ENCODE measurements around the gene CFAP99. TPM values are rescaled to one million over a fixed set of nuclear protein-coding genes. Genes with fewer than 3 reads are reported as not detected.

CFAP99 gene
- total and polyA plus RNA-seq, 2 of the 4 experiments (the other 2 are of a cell fraction), result not detected

DNA sequence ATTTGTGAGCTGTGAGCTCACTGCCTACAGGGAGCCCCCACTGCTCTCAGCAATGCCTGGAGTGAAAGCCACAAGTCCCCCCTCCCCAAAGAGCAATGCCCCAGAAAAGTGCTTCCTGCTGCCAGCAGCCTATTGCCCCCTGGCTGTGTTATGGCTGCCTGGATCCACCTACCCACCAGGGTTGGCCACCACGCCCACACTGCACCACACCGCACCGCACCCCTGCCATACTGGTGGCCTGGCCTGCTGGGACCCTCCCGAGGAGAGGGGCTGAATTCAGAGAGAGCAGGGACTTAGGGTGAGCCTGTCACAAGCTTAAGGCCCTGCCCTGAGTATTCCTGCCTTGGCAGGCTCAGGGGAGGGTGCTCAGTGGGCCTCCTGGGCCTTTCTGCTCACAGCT is 4.3 kb downstream of the CFAP99 start:
- H3K14ac ChIP-seq (replicated peaks; ENCODE audit: low read depth, low read length), result no peak overlapping the region
- no peak for TF ChIP-seq POLR2A (IDR thresholded peaks at IDR 0.05; ENCODE audit: low read depth, low read length)
- TF ChIP-seq MXI1 (IDR thresholded peaks at IDR 0.05; ENCODE audit: borderline replicate concordance, low read depth, low read length), result no peak
- TF ChIP-seq RAD21 (IDR thresholded peaks at IDR 0.05; ENCODE audit: low read length), result no peak
- TF ChIP-seq, protein P1, sequence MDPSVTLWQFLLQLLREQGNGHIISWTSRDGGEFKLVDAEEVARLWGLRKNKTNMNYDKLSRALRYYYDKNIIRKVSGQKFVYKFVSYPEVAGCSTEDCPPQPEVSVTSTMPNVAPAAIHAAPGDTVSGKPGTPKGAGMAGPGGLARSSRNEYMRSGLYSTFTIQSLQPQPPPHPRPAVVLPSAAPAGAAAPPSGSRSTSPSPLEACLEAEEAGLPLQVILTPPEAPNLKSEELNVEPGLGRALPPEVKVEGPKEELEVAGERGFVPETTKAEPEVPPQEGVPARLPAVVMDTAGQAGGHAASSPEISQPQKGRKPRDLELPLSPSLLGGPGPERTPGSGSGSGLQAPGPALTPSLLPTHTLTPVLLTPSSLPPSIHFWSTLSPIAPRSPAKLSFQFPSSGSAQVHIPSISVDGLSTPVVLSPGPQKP (IDR thresholded peaks at IDR 0.05; ENCODE audit: borderline replicate concordance, low read depth, low read length), result no peak
- intact Hi-C loops (cut with micrococcal nuclease) (no loop called here), dilution Hi-C loops (cut with HindIII; ENCODE audit: low sequenced_read_pairs, unreplicated experiment) (no loop called here), in situ Hi-C loops (cut with MboI; ENCODE audit: low sequenced_read_pairs) (no loop called here)
- no peaks in the 10 kb centered on the region for H3K79me1 ChIP-seq (ENCODE audit: low read depth in 1 of 2, low read length in 2 of 2)
- H4K8ac ChIP-seq (ENCODE audit: low read depth in 2 of 2, low read length in 2 of 2), result no peak overlapping the region
- H2BK15ac ChIP-seq (ENCODE audit: low read depth, low read length), result no peak overlapping the region
- no peak overlapping the region for H3K4me3 ChIP-seq (ENCODE audit: insufficient read depth, low read depth, low read length)
- no peak overlapping the region for H3K23ac ChIP-seq (ENCODE audit: low read depth, low read length)
- H3K18ac ChIP-seq (ENCODE audit: low read depth, low read length), result no peak overlapping the region
- H3K4me2 ChIP-seq (ENCODE audit: low read depth, low read length), result no peak overlapping the region
- WGBS, 2 experiments (ENCODE audit: extremely low coverage in 2 of 2, insufficient read length in 1 of 2), result 20% methylated on average over 1 of the region's 4 CpGs; no CpG with 5 or more reads in 1 of the 2 experiments
- H3K27ac ChIP-seq (ENCODE audit: insufficient read depth, low read length), result no peak overlapping the region
- no peak overlapping the region for H4K91ac ChIP-seq (ENCODE audit: insufficient read depth, low read depth, low read length)
- H2BK120ac ChIP-seq (ENCODE audit: low read depth, low read length), result no peak overlapping the region
- no peak overlapping the region for H3K4ac ChIP-seq (ENCODE audit: low read depth, low read length)
- no peak overlapping the region for H2BK5ac ChIP-seq (ENCODE audit: low read depth, low read length, poor library complexity, severe bottlenecking)
- no peak for ATAC-seq (ENCODE audit: low read depth)
- H3K27me3 ChIP-seq (ENCODE audit: control insufficient read depth, insufficient read depth, low read length), result peaks cover 49% of the 10 kb centered on the region
- DNase-seq, result no peak
- 0 out of 2 replicates have a peak, but pooled peaks cover 2% of the 10 kb centered on the region for H3K9me3 ChIP-seq (ENCODE audit: control insufficient read depth, insufficient read depth, low read length)
- BruUV-seq (replicated peaks), result no TSS peak
- no peak overlapping the region for H3K9ac ChIP-seq (ENCODE audit: low read depth, low read length)
- 0 out of 2 replicates have a peak, but pooled peaks cover 2% of the 10 kb centered on the region for H3K4me1 ChIP-seq (ENCODE audit: control insufficient read depth, insufficient read depth, low read length)
- no peak overlapping the region for H3K56ac ChIP-seq (ENCODE audit: extremely low read depth, insufficient read depth, low read length)
- no peaks in the 10 kb centered on the region for H3K9me1 ChIP-seq (ENCODE audit: insufficient read depth, low read length)
- H2AK5ac ChIP-seq (ENCODE audit: low read depth, low read length), result no peak overlapping the region
- POLR2A ChIA-PET (ENCODE audit: unreplicated experiment), result no interaction called here
- no peak overlapping the region for H2AK9ac ChIP-seq (replicated peaks; ENCODE audit: low read depth, low read length, poor library complexity)
- CTCF ChIA-PET, result no interaction called here
- H2AFZ ChIP-seq (replicated peaks; ENCODE audit: low read length, poor library complexity), result no peak overlapping the region
- no peaks in the 10 kb centered on the region for H4K20me1 ChIP-seq (ENCODE audit: insufficient read depth, low read length)
- no peak overlapping the region for H4K5ac ChIP-seq (ENCODE audit: low read depth, low read length)
- H3K36me3 ChIP-seq (ENCODE audit: control insufficient read depth, insufficient read depth, low read length), result no peaks in the 10 kb centered on the region
- H2BK20ac ChIP-seq (ENCODE audit: low read depth, low read length), result no peak overlapping the region

Data from IMR-90 (cell line).